ENCODE measurements around the gene PLVAP. TPM values are rescaled to one million over a fixed set of nuclear protein-coding genes. Genes with fewer than 3 reads are reported as not detected.

The PLVAP gene
- total and polyA plus RNA-seq, 8 donors, result 14.0 to 59.5 (median 20.3) TPM

GRCh38 chr19:17415121-17415520 is 38.0 kb upstream of the PLVAP start:
- intact Hi-C loops (cut with DNase I), result no loop called here
- Histone ChIP-seq H3K4me3 (no peak overlapping the region), H3K4me1 (peaks cover 5 to 26% of the 10 kb centered on the region in 2 donors), H3K27me3 (no peaks in the 10 kb centered on the region), H3K9me3 (no peaks in the 10 kb centered on the region), H3K27ac (no peak overlapping the region), H3K36me3 (peaks cover 0 to 36% of the 10 kb centered on the region in 2 donors)
- no peak for ATAC-seq
- TF ChIP-seq, protein P1, sequence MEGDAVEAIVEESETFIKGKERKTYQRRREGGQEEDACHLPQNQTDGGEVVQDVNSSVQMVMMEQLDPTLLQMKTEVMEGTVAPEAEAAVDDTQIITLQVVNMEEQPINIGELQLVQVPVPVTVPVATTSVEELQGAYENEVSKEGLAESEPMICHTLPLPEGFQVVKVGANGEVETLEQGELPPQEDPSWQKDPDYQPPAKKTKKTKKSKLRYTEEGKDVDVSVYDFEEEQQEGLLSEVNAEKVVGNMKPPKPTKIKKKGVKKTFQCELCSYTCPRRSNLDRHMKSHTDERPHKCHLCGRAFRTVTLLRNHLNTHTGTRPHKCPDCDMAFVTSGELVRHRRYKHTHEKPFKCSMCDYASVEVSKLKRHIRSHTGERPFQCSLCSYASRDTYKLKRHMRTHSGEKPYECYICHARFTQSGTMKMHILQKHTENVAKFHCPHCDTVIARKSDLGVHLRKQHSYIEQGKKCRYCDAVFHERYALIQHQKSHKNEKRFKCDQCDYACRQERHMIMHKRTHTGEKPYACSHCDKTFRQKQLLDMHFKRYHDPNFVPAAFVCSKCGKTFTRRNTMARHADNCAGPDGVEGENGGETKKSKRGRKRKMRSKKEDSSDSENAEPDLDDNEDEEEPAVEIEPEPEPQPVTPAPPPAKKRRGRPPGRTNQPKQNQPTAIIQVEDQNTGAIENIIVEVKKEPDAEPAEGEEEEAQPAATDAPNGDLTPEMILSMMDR (IDR thresholded peaks at IDR 0.05), result no peak
- no peak for DNase-seq

DNA sequence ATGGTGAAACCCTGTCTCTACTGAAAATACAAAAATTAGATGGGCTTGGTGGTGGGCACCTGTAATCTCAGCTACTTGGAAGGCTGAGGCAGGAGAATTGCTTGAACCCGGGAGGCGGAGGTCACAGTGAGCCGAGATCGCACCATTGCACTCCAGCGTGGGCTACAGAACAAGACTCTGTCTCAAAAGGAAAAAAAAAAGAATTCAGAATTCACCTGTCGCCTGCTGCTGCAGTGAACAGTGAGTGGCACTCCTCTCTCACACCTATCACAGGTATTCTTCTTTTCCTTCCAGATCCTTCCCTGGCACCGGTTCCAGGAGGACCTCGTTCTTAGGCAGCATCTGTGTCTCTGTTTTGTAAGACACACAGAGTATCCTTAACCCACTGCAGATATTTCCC is 37.0 kb upstream of the PLVAP start:
- Histone ChIP-seq H3K36me3 (peaks cover 0 to 36% of the 10 kb centered on the region in 2 donors), H3K9me3 (no peaks in the 10 kb centered on the region), H3K4me1 (peaks cover 3 to 24% of the 10 kb centered on the region in 2 donors), H3K4me3 (no peak overlapping the region), H3K27ac (no peak overlapping the region), H3K27me3 (no peaks in the 10 kb centered on the region)
- TF ChIP-seq, protein P1 (IDR thresholded peaks at IDR 0.05), result no peak
- no peak for ATAC-seq
- intact Hi-C loops (cut with DNase I), result no loop called here
- DNase-seq, result no peak

GRCh38 chr19:17411801-17412200 is 34.7 kb upstream of the PLVAP start:
- H3K4me1 ChIP-seq, result peaks cover 0 to 35% of the 10 kb centered on the region in 2 donors
- H3K27me3 ChIP-seq, result no peaks in the 10 kb centered on the region
- intact Hi-C loops (cut with DNase I), result no loop called here
- TF ChIP-seq, protein P1 (IDR thresholded peaks at IDR 0.05), result no peak
- ATAC-seq (no peak), DNase-seq (no peak)
- H3K4me3 ChIP-seq, result no peak overlapping the region
- peak overlapping the region in 1 of 2 donors; percentile 64 for H3K27ac ChIP-seq
- H3K9me3 ChIP-seq, result no peaks in the 10 kb centered on the region
- peaks cover 0 to 36% of the 10 kb centered on the region in 2 donors for H3K36me3 ChIP-seq

- DNase-seq (no peak), ATAC-seq (no peak)
- Histone ChIP-seq H3K9me3 (no peaks in the 10 kb centered on the region), H3K27ac (no peak overlapping the region), H3K36me3 (peaks cover 0 to 30% of the 10 kb centered on the region in 2 donors), H3K4me3 (no peak overlapping the region), H3K27me3 (no peaks in the 10 kb centered on the region), H3K4me1 (peaks cover 0 to 46% of the 10 kb centered on the region in 2 donors)
- intact Hi-C loops (cut with DNase I), result no loop called here
- TF ChIP-seq, protein P1 (IDR thresholded peaks at IDR 0.05), result no peak
Observed at GRCh38 chr19:17409990-17410389, 32.8 kb upstream of the PLVAP start.

DNA sequence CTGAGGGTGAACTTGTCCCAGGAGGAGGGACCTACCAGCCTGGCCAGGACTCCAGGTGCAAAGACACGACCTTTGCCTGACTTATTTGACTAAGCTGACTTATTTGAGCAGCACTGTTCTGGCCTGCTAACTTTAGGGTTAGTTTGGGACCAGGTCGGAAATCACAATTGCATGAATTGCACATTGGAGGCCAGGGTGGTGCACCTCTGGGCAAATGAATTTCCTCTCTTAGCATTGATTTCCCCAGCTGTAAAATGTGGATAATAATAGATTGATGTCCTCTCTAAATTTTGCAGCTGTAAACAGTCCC is 29.7 kb upstream of the PLVAP start:
- Histone ChIP-seq H3K27me3 (no peaks in the 10 kb centered on the region), H3K4me3 (peak overlapping the region in 1 of 2 donors; percentile 66), H3K4me1 (peaks cover 0 to 52% of the 10 kb centered on the region in 2 donors), H3K9me3 (no peaks in the 10 kb centered on the region), H3K27ac (peak overlapping the region; percentile 86 to 89), H3K36me3 (peaks cover 0 to 17% of the 10 kb centered on the region in 2 donors)
- TF ChIP-seq, protein P1 (IDR thresholded peaks at IDR 0.05), result no peak
- ATAC-seq (no peak), DNase-seq (no peak)
- intact Hi-C loops (cut with DNase I), result no loop called here
